ENCODE measurements around the gene UBAC1.
"Not testable (repeated sequence)": the region's sequence is repeated elsewhere in the genome, so short reads cannot be mapped to it uniquely, and the experiment has no call there.

The UBAC1 gene

GRCh38 chr9:135980926-135981630 is 19.9 kb upstream of the UBAC1 start:
- FAIRE-seq (no peak), DNase-seq (ENCODE audit: extremely low spot score, insufficient read length, low read depth) (no peak)

DNA sequence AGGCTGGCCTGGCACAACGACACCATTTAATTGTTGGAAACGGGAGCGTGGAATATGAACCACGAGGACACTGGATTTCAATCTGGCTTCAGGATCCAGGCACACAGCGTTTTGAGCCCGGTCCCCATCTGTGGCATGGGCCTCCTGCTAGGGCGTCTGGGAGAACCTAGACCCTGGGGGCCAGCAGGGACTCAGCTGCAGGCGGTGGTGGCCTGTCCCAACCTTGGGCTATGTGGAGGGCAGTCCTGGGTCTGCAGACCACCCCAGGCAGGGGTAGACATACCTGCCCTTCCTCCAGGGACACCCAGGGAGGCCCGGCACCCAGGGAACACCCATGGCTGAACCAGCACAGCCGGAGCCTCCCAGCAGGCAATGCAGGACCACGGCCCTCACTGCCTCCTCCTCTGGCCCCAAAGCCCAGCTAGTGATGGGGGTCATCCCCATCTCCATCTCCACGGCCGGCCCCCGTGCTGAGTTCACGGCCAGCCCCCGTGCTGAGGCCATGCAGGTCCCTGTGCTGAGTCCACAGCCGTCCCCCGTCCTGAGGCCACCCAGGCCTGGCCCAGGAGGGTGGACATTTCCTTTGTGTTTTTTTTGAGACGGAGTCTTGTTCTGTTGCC is 18.5 kb upstream of the UBAC1 start:
- no peak for DNase-seq (ENCODE audit: extremely low spot score, insufficient read length, low read depth)
- no peak for FAIRE-seq

DNA sequence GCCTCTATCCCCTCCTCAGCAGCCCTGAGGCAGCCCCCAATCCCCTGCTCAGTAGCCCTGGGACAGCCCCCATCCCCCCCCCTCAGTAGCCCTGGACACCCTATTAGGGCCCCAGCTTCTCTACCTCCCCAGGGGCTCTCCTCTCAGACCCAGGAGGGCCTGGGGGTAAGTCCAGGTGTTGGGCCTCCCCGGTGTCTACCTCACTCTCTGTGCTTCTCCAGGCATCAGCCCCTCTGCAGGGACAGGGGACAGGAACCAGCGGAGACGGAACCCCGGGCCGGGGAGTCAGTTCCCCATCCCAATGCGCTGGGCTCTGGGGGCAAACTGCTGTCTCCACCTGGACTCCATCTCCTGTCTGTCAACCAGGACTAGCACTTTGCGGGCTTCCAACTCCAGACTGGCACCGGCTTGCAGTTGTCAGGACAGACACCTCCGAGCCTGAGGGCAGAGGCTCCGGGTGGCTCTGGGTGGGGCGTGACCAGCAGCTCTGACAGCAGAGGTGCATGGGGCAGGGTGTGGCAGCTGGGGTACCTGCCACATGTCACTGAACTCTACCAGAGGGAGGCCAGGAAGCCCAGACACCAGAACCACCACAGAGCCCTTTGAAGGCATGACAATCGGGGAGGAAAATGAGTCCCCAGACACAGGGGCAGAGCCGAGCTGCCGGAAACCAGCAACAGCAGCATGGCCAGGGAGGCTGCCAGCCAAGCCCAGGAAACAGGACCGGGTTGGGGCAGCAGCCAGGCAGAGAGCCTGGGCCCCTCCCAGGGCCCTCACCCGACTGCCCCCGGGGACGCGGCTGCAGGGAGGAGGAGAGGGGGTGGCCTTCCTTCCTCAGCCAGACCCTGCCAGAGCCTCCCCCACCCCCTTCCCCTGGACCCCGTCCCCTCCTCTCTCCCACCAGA is 17.7 kb upstream of the UBAC1 start:
- DNase-seq (ENCODE audit: extremely low spot score, insufficient read length, low read depth) (no peak), FAIRE-seq (no peak)

DNA sequence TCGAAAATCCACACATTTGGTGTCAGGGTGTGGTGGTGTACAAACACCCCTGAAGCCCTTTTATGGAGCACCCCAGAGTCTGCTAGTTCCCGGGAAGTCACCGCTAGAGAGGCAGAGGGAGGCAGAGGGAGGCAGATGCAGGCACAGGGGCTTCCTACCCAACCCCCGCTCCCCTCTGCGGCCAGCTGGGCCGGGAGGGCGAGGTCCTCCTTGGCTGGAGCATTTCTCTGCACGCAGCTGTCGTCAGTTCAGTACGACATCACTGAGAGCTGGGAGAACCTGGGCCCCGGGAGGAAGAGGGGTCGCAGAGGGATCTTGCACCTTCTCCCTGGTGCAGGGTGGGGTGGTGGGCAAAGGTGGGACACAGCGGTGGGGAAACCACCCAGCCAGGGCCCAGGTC is 15.8 kb upstream of the UBAC1 start:
- no peak for DNase-seq (ENCODE audit: extremely low spot score, insufficient read length, low read depth)

GRCh38 chr9:135976531-135976930 is 15.4 kb upstream of the UBAC1 start:
- no peak for FAIRE-seq
- DNase-seq (ENCODE audit: extremely low spot score, insufficient read length, low read depth), result no peak

More for the DNA sequence above, 15.8 kb upstream of the UBAC1 start:
- no peak for FAIRE-seq

DNA sequence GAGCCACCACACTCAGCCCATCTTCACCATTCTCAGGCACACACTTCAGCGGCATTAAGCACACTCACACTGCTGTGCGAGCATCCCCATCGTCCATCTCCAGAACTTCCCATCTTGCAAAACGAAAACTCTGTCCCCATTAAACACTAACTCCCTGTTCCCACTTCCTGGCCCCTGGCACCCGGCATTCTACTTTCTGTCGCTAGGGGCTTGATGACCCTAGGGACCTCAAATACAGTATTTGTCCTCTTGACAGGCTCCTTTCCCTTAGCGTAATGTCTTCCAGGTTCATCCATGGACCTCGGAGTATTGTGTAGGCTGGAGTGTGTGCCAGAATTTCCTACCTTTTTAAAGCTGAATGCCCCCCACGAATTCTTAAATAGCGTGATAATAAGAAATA is 14.7 kb upstream of the UBAC1 start:
- FAIRE-seq, result no peak
- no peak for DNase-seq (ENCODE audit: extremely low spot score, insufficient read length, low read depth)

DNA sequence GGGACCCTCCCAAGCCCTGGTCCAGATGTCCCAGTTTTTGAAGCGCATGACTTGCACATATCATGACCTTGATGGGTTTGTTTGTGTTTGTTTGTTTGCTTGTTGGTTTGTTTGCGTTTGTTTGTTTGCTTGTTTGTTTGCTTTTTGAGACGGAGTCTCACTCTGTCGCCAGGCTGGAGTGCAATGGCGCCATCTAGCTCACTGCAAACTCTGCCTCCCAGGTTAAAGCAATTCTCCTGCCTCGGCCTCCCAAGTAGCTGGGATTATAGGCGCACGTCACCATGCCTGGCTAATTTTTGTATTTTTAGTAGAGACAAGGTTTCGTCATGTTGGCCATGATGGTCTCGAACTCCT is 13.0 kb upstream of the UBAC1 start:
- no peak for DNase-seq (ENCODE audit: extremely low spot score, insufficient read length, low read depth)
- no peak for FAIRE-seq

GRCh38 chr9:135973277-135974219 is 12.4 kb upstream of the UBAC1 start:
- no peak for FAIRE-seq
- DNase-seq (ENCODE audit: extremely low spot score, insufficient read length, low read depth), result no peak

DNA sequence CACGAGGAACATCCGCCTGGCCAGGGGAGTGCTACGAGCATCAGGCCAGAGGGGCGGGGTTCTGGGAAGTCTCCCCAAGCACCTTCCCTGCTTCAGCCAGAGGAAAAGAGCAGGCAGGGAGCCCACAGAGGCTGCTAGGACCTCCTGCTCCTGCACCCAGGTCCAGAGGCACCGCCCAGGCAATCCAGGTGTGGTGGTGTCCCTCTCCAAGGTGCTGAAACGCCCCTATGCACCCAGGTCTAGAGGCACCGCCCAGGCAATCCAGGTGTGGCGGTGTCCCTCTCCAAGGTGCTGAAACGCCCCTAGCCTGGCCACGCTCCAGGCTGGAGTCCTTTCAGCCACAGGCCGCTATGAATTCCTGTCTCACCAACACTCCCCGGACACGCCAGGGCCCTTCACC is 10.7 kb upstream of the UBAC1 start:
- no peak for FAIRE-seq
- no peak for DNase-seq (ENCODE audit: extremely low spot score, insufficient read length, low read depth)

DNA sequence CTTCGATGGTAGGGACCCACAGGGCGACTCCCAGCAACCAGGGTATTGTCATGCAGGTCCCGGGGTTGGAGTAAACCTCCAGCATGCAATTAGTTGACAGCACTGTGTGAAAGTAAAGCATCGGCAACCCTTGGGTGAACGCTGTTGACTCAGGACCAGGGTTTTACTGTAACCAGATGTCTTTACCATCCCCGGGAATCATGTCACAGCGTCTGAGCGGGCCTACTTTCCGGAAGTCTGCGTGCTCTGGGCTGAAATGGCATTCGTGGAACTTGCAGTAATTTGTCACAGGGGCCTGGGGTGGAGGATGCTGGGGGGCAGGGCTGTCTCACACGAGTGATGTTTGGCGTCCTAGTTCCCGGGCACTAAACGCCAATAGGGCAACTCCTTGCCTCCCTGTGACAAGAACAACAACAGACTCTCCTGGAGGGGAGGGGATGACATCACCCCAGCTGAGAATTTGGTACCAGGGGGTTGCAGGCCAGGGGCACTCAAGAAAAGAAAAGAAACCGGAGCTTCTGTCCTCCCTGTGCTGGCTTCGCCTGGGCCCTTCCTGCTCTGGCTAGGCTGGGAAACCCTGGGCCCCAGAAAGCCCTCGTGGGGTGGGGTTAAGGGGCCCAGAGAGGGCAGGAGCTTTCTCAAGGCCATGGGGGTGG is 10.1 kb upstream of the UBAC1 start:
- no peak for FAIRE-seq
- no peak for DNase-seq (ENCODE audit: extremely low spot score, insufficient read length, low read depth)

GRCh38 chr9:135970128-135970815 is 9.1 kb upstream of the UBAC1 start:
- no peak for FAIRE-seq
- no peak for DNase-seq (ENCODE audit: extremely low spot score, insufficient read length, low read depth)

GRCh38 chr9:135969064-135969683 is 8.0 kb upstream of the UBAC1 start:
- DNase-seq (ENCODE audit: extremely low spot score, insufficient read length, low read depth) (no peak), FAIRE-seq (no peak)

- no peak for FAIRE-seq
- DNase-seq (ENCODE audit: extremely low spot score, insufficient read length, low read depth), result no peak
Observed at GRCh38 chr9:135968601-135969000, 7.4 kb upstream of the UBAC1 start.

DNA sequence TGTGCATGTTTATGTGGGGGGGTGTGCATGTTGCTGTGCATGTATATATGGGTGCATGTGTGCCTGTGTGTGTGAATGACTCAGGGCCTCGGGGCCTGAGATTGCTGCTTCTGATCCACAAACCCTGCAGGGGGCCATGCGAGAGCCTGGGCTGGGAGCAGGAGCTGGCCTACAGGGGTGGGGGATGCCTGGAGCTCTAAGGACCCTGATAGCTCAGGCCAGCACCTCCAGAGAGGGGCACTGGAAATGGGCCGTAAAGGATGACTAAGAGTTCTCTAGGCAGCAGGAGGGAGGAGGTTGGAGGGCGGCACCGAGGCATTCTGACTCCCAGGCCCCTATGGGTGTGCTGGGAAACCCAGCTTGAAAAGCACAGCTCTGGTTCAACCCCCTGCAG is 6.9 kb upstream of the UBAC1 start:
- DNase-seq (ENCODE audit: extremely low spot score, insufficient read length, low read depth) (no peak), FAIRE-seq (no peak)

GRCh38 chr9:135966916-135967260 is 5.7 kb upstream of the UBAC1 start:
- not testable (repeated sequence) for DNase-seq (ENCODE audit: extremely low spot score, insufficient read length, low read depth); FAIRE-seq

- FAIRE-seq (no peak), DNase-seq (ENCODE audit: extremely low spot score, insufficient read length, low read depth) (no peak)
Observed at GRCh38 chr9:135965124-135965756, 4.1 kb upstream of the UBAC1 start.

- FAIRE-seq (no peak), DNase-seq (ENCODE audit: extremely low spot score, insufficient read length, low read depth) (no peak)
Observed at GRCh38 chr9:135963938-135964337, 2.8 kb upstream of the UBAC1 start.

DNA sequence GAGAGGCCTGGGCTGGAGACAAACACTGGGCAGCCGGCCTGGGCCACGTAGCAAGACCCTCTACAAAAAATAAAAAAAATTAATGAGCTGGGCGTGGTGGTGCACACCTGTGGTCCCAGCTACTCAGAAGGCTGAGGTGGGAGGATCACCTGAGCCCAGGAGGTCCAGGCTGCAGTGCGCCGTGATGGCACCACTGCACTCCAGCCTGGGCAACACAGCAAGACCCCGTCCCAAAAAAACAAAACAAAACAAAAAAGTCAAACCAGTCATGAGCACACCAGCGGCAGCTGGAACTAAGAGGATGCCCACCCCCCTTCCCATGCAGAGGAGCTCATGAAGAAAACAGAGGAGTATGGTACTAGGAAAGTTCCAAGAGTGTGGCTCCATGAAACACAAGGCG is 2.2 kb upstream of the UBAC1 start:
- no peak for FAIRE-seq
- DNase-seq (ENCODE audit: extremely low spot score, insufficient read length, low read depth), result no peak
